ENCODE data around the gene ADAMTS8. TPM values are rescaled to one million over a fixed set of nuclear protein-coding genes. Genes with fewer than 3 reads are reported as not detected.

ADAMTS8 gene
- polyA plus RNA-seq, 10 donors = 8.3 to 13.4 (median 11.4) TPM

DNA sequence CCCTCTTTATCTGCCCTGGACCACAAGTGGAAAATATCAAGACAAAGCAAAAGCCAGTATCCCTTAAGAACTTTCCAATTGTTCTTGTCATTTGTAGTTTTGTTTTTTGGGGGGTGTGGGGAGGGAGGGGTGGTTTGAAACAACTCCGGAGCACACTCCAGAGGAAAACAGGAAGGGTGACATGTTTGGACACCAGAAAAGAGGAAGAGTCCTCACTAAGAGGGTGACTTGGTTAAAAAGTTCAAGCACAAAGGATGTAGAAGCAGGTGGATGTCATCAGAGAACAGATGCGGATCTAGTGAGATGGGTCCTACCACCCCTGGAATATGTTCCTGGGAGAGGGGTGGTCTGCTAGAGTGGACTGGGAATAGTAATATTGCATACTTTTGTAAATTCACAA, 25.8 kb downstream of the ADAMTS8 start:
- no peak for DNase-seq

GRCh38 chr11:130400781-130401483, 27.5 kb downstream of the ADAMTS8 start:
- peak; percentile 67 to 87 (median 68) for DNase-seq

- DNase-seq = no peak
These were observed 29.2 kb downstream of the ADAMTS8 start for GRCh38 chr11:130399196-130399595.

DNA sequence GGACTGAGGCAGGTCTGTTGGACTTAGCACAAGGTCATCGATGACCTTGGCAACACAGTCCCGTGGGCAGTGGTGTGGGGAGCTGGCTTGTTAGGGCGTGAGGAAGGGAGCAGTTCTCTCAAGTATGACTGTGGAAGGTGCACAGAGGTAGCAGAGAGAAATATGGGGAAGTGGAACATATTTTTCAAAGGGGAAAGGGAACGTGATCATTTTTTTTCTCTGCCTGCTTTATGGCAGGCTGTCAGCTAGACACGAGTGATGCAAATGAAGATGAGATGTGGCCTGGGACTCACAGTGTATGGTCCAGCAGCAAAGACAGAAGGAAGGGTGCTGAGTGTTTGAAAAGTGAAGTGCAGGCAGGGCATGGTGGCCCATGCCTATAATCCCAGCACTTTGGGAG, 30.6 kb downstream of the ADAMTS8 start:
- DNase-seq = no peak

DNA sequence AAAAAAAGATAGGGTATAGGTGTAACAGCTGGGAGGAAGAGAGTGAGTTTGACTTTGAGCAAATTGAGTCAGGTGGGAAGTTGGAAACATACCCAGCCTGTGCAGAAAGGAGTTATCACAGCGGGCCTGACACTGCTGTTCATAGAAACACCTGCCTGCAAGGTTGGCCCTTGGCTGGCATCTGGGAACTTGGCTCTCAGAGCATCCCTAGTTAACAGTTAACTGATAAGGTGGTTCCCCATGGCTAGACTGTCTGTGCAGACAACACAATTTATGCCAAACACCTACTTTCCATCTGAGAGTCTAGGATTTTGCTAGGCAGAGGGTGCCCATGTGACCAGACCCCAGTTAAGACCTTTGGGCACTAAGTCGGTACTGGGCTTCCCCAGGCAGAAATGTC, 31.4 kb downstream of the ADAMTS8 start:
- no peak for DNase-seq

- no peak for DNase-seq
These were observed 33.8 kb downstream of the ADAMTS8 start for GRCh38 chr11:130394615-130395014.

DNA sequence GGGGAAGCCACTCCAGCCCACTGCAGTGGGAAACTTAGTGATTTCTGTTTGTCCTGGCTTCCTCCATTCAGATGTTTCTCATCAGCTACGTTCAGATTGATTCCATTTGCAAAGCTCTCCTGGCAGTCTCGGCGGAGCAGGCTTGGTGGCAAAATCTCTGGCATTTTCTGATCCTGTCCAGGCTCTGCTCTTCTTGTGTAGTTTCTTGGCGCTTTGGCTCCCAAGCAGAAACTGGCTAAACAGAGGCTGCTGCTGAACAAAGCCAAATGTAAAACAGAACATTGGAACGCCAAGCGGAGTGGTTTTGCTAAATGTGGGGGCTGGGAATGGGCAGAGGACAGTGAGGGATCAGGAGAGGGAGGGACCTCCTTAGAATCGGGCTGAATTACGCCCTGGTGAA, 36.7 kb downstream of the ADAMTS8 start:
- no peak for DNase-seq

GRCh38 chr11:130390071-130390758, 38.2 kb downstream of the ADAMTS8 start:
- peak in 1 of 3 donors; percentile 67 for DNase-seq

GRCh38 chr11:130389335-130389935, 39.0 kb downstream of the ADAMTS8 start:
- DNase-seq = no peak

DNA sequence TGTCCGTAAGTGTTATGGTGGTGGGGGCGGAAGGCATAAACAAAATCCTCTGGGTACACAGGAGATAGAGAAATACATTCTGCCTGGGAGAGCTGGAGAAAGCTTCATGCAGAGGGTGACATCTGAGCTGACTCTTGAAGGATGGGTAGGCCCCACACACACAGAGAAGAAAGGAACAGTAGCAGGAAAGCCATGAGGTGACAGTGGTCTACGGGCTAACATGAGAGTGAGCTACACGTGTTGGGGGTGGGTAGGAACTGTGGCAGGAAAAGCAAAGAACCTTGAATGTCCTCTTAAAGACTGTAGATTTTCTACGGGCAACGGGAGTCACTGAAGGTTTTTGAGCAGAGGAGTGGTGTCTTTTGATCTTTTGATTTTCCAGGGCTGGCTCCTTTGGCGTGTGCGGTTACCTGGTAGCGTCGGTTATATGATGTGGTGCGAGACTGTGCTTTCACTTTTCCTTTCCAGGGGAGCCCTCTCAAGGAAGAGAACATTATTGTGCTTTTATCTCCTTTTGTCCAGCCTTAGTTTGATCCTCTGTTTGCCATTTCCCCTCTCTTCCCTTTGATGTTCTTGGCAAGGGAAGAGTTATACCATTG, 39.7 kb downstream of the ADAMTS8 start:
- no peak for DNase-seq

GRCh38 chr11:130386056-130386455, 42.4 kb downstream of the ADAMTS8 start:
- no peak for DNase-seq

- peak in 2 of 3 donors; percentile 50 to 98 for DNase-seq
These were observed 44.8 kb downstream of the ADAMTS8 start for GRCh38 chr11:130383344-130384211.

DNA sequence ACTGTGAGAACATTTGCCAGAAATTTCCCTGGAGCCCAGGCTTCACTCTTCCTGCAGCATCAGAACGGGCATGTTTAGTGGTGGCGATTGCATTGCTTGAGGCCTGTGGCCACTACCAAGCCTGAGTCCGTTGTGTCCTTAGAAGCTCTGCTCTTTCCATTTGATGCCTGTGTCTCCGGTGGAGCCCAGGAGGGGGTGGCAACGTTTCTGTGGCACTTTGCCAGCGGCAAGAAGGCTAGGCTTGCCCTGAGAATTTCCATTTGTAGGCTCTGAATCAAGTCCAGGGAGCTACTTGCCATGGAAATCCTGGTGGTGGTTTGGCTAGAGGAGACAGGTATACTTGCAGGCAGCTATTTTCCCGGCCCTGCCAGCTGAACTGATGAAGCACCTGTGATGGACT, 47.1 kb downstream of the ADAMTS8 start:
- no peak for DNase-seq

DNA sequence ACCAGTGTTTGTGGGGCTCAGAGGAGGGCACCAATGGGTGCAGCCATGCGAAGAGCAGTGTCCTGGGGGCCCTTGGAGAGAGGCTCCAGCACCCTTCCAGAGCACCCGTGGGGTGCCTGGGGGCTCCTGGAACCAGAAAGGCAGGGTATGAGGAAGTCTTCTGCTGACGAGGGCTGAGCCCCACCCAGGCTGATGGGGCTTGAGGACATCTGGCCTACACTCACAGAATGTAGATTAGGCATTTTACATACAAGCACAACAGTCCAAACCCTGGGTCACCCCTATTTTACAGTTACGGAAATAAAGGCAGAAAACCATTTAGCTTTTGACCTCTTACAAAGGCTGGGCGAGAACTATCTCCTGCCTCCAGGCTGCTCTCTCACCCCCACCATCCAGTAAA, 47.6 kb downstream of the ADAMTS8 start:
- DNase-seq = no peak

GRCh38 chr11:130379276-130379675, 49.1 kb downstream of the ADAMTS8 start:
- DNase-seq = no peak

GRCh38 chr11:130370845-130371590, 57.4 kb downstream of the ADAMTS8 start:
- DNase-seq = peak in 1 of 3 donors; percentile 12

GRCh38 chr11:130369713-130370112, 58.7 kb downstream of the ADAMTS8 start:
- peak in 1 of 3 donors; percentile 6 for DNase-seq

DNA sequence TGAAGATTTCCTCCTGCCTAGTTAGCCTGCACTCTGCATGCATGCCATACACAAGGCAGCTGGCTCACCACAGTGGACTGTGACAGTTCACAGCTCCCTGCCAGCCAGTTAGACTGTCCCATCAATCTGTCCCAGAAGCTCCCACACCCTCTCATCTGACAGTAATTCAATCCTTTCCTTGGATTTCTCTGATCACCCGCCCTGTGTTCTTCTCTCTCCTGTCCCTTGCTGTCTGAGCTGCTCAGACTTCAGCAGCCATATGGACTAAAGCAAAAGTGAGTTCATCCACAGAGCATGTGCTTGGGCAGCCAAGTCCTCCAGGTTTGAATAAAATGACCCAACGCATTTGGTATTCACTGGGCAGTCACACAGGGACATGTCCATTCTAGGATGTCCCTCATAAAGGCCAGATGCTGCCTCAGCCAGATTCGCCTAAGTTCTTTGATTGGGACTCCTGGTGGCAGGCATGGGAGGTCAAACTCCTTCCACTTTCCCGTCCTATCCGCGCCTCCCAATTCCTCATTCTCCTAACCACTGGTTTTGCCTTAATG, 59.2 kb downstream of the ADAMTS8 start:
- peak; percentile 52 to 72 (median 68) for DNase-seq

DNA sequence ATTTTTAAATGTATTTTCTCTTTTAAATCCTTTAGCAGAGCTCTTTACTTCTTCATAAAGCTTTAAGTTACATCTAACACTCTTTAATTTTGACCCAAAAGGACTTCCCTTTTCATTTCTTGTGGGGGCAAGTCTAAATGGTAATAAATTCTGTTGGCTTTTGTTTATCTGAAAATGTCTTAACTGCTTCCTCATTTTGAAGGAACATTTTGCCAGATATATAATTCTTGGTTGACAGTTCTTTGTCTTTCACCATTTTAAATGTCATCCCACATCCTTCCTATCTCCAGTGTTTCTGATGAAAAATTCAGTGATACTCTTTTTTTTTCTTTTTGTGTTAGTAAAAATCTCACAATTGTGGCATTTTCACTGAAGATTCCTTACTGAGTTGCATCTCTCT, 69.0 kb downstream of the ADAMTS8 start:
- no peak for DNase-seq

GRCh38 chr11:130358398-130358797, 70.0 kb downstream of the ADAMTS8 start:
- no peak for DNase-seq
